H1 (cell line): ENCODE data around the gene CLGN. TPM values are rescaled to one million over a fixed set of nuclear protein-coding genes. Genes with fewer than 3 reads are reported as not detected.

Source experiments
- CTCF ChIA-PET: fragments of 300-600 bp; sonication (Branson Sonifier 250); formaldehyde crosslinking; loops from one replicate; lab custom pipeline; 2021; ENCODE audit not compliant: partially characterized antibody; lab: Charles Lee
- POLR2A ChIA-PET: fragments of 300-600 bp; sonication (Branson Sonifier 250); formaldehyde crosslinking; loops from one replicate; lab custom pipeline; 2021; ENCODE audit warnings: inconsistent platforms; ENCODE audit not compliant: partially characterized antibody; lab: Charles Lee
- DNase-seq, 2 experiments: peaks; one replicate each; pipeline versions ENCODE4 v3.0.0 to v3.0.0-alpha.2; 2010 to 2022; ENCODE audit warnings: low spot score in 2 of 2, low read depth in 1 of 2, mixed read lengths in 1 of 2
- FAIRE-seq: peaks from 2 replicates; lab custom pipeline; 2011; peaks lifted over from hg19 to GRCh38; lab: Jason Lieb, UNC
- H2AFZ ChIP-seq: 2 replicates; pipeline ENCODE4 v1.8.1; 2012; ENCODE audit warnings: low read length, inconsistent platforms
- H2AK5ac ChIP-seq: 2 replicates; pipeline ENCODE4 v1.6.1; 2013; ENCODE audit warnings: low read depth, low read length
- H2BK120ac ChIP-seq: replicated peaks from 2 replicates; pipeline ENCODE3; 2013; ENCODE audit warnings: low read depth, low read length, inconsistent platforms
- H2BK12ac ChIP-seq: 2 replicates; pipeline ENCODE4 v1.6.1; 2013; ENCODE audit warnings: low read depth, low read length
- H2BK15ac ChIP-seq: 2 replicates; pipeline ENCODE4 v1.6.1; 2013; ENCODE audit warnings: low read length
- H2BK20ac ChIP-seq: 2 replicates; pipeline ENCODE4 v1.6.1; 2013; ENCODE audit warnings: low read length
- H2BK5ac ChIP-seq: 2 replicates; pipeline ENCODE4 v1.6.1; 2013; ENCODE audit warnings: low read depth, low read length
- H3K14ac ChIP-seq: 2 replicates; pipeline ENCODE4 v1.6.1; 2013; ENCODE audit warnings: inconsistent platforms; ENCODE audit not compliant: insufficient read length
- H3K18ac ChIP-seq: 2 replicates; pipeline ENCODE4 v1.6.1; 2013; ENCODE audit warnings: low read length; ENCODE audit errors: extremely low read depth
- H3K23ac ChIP-seq: 2 replicates; pipeline ENCODE4 v1.6.1; 2013; ENCODE audit warnings: inconsistent platforms; ENCODE audit not compliant: insufficient read length
- H3K23me2 ChIP-seq: 2 replicates; pipeline ENCODE4 v1.6.1; 2013; ENCODE audit warnings: low read depth, low read length
- H3K27ac ChIP-seq: 2 replicates; pipeline ENCODE4 v1.6.1; 2011; ENCODE audit warnings: low read depth, low read length, inconsistent platforms
- H3K27me3 ChIP-seq, 4 experiments: replicated peaks in 1 of 4; 1 replicate in 1 of 4; 2 replicates in 3 of 4; pipeline versions ENCODE4 v1.6.1 to v1.8.1; 2011 to 2013; ENCODE audit warnings: low read length in 3 of 4, mild to moderate bottlenecking in 3 of 4, inconsistent platforms in 2 of 4, mixed read lengths in 2 of 4, moderate library complexity in 1 of 4; ENCODE audit not compliant: control insufficient read depth in 3 of 4, insufficient read depth in 3 of 4; ENCODE audit errors: extremely low read depth in 1 of 4
- H3K36me3 ChIP-seq, 4 experiments: 2 replicates each; pipeline versions ENCODE4 v1.6.1 to v1.8.1; 2011 to 2013; ENCODE audit warnings: mild to moderate bottlenecking in 4 of 4, low read length in 3 of 4, moderate library complexity in 2 of 4, control low read depth in 1 of 4, inconsistent platforms in 1 of 4; ENCODE audit not compliant: insufficient read depth in 4 of 4, control insufficient read depth in 2 of 4
- H3K4ac ChIP-seq: replicated peaks from 2 replicates; pipeline ENCODE3; 2013; ENCODE audit warnings: low read length, low read depth, mixed read lengths, inconsistent platforms; ENCODE audit not compliant: insufficient read length
- H3K4me1 ChIP-seq, 4 experiments: replicated peaks in 1 of 4; 1 replicate in 1 of 4; 2 replicates in 3 of 4; pipeline versions ENCODE4 v1.6.1 to v1.8.1; 2011 to 2013; ENCODE audit warnings: low read length in 3 of 4, inconsistent platforms in 2 of 4, mixed read lengths in 1 of 4; ENCODE audit not compliant: insufficient read depth in 4 of 4, control insufficient read depth in 3 of 4
- H3K4me2 ChIP-seq, 2 experiments: 2 replicates each; pipeline versions ENCODE4 v1.6.1 to v1.8.1; 2011 to 2013; ENCODE audit warnings: low read depth in 2 of 2, low read length in 2 of 2, control low read depth in 1 of 2, inconsistent platforms in 1 of 2, mild to moderate bottlenecking in 1 of 2; ENCODE audit not compliant: insufficient read depth in 1 of 2
- H3K4me3 ChIP-seq, 4 experiments: fragments of 200-600, 300-600 bp in 1 of 4; sonication (generic), shearing (Covaris generic), sonication (Bioruptor Twin) in 1 of 4; 2 replicates each; pipeline versions ENCODE4 v1.5.1 to v1.8.1; 2011 to 2016; ENCODE audit warnings: low read length in 4 of 4, low read depth in 3 of 4, control low read depth in 2 of 4, inconsistent platforms in 2 of 4, mild to moderate bottlenecking in 2 of 4, mixed read lengths in 1 of 4, moderate library complexity in 1 of 4; ENCODE audit not compliant: insufficient read depth in 2 of 4; ENCODE audit errors: extremely low read depth in 1 of 4
- H3K56ac ChIP-seq: replicated peaks from 2 replicates; pipeline ENCODE3; 2013; ENCODE audit warnings: low read depth, mild to moderate bottlenecking, mixed read lengths, low read length, inconsistent platforms; ENCODE audit not compliant: insufficient read length
- H3K79me1 ChIP-seq: 2 replicates; pipeline ENCODE4 v1.6.1; 2013; ENCODE audit warnings: low read depth, low read length, control low read depth
- H3K79me2 ChIP-seq, 2 experiments: 2 replicates each; pipeline versions ENCODE4 v1.6.1 to v1.8.1; 2012 to 2013; ENCODE audit warnings: low read length in 2 of 2, mild to moderate bottlenecking in 2 of 2, inconsistent platforms in 1 of 2; ENCODE audit not compliant: insufficient read depth in 2 of 2, control insufficient read depth in 1 of 2
- H3K9ac ChIP-seq, 4 experiments: replicated peaks in 1 of 4; 1 replicate in 1 of 4; 2 replicates in 3 of 4; pipeline versions ENCODE4 v1.6.1 to v1.8.1; 2011 to 2013; ENCODE audit warnings: low read depth in 3 of 4, low read length in 3 of 4, control low read depth in 2 of 4, mild to moderate bottlenecking in 2 of 4, moderate library complexity in 2 of 4, inconsistent platforms in 1 of 4; ENCODE audit errors: extremely low read depth in 1 of 4
- H3K9me3 ChIP-seq, 2 experiments: 2 replicates each; pipeline versions ENCODE4 v1.6.1 to v1.8.1; 2012 to 2013; ENCODE audit warnings: mild to moderate bottlenecking in 2 of 2, moderate library complexity in 2 of 2, control low read depth in 1 of 2, inconsistent platforms in 1 of 2, low read depth in 1 of 2, low read length in 1 of 2, mixed read lengths in 1 of 2; ENCODE audit not compliant: insufficient read depth in 2 of 2
- H4K20me1 ChIP-seq, 2 experiments: replicated peaks in 1 of 2; 2 replicates each; pipeline versions ENCODE3 to v1.8.1; 2011 to 2013; ENCODE audit warnings: inconsistent platforms in 2 of 2, low read length in 2 of 2, mild to moderate bottlenecking in 1 of 2; ENCODE audit not compliant: insufficient read depth in 2 of 2, control insufficient read depth in 1 of 2
- H4K5ac ChIP-seq: 2 replicates; pipeline ENCODE4 v1.6.1; 2013; ENCODE audit warnings: low read length, low read depth, mixed read lengths, inconsistent platforms; ENCODE audit not compliant: insufficient read length
- H4K8ac ChIP-seq: 2 replicates; pipeline ENCODE4 v1.8.0; 2013; ENCODE audit warnings: mild to moderate bottlenecking, moderate library complexity, low read length, inconsistent platforms; ENCODE audit not compliant: insufficient read depth; ENCODE audit errors: extremely low read depth
- H4K91ac ChIP-seq: replicated peaks from 2 replicates; pipeline ENCODE3; 2013; ENCODE audit warnings: low read length, mixed read lengths, inconsistent platforms; ENCODE audit not compliant: insufficient read length
- EGR1 ChIP-seq: IDR thresholded peaks from 2 replicates; pipeline ENCODE4 v1.6.1; 2011; ENCODE audit warnings: low read depth, low read length, borderline replicate concordance
- WGBS, 2 experiments: shearing (Covaris generic) in 1 of 2; methylation state at CpG; one replicate each; pipeline versions ENCODE4 v1.1.6 to v1.1.7; 2013 to 2015; ENCODE audit warnings: low lambda C conversion rate in 2 of 2, mixed read lengths in 2 of 2, inconsistent platforms in 1 of 2, low coverage in 1 of 2, missing lambda C conversion rate in 1 of 2; ENCODE audit not compliant: insufficient replicate concordance in 2 of 2, insufficient coverage in 1 of 2, insufficient read length in 1 of 2; ENCODE audit errors: extremely low coverage in 1 of 2, missing lambda C conversion rate in 1 of 2; 5-methylcytosine and 5-hydroxymethylcytosine counted together
- long read RNA-seq, 2 experiments: library from RNA in 1 of 2; library from capped mRNA in 1 of 2; stranded (forward); transcript quantifications; one replicate each; pipeline ENCODE4 v2.0.0, GENCODE V29; 2021; ENCODE audit warnings: inconsistent platforms in 1 of 2
- polyA minus RNA-seq, 3 experiments: library from RNA; depleted of rRNA, polyadenylated mRNA; stranded (reverse); fragments of >200 nt; gene quantifications; 1 replicate in 2 of 3; 2 replicates in 1 of 3; pipeline ENCODE4 v1.2.3, GENCODE V29; 2011
- polyA plus RNA-seq, 7 experiments: library from polyadenylated mRNA; depleted of rRNA in 3 of 7; stranded (reverse) in 5 of 7; unstranded in 2 of 7; fragments of >200 nt in 5 of 7; fragments of 200-250 nt in 2 of 7; gene quantifications; 1 replicate in 5 of 7; 2 replicates in 1 of 7; 4 replicates in 1 of 7; pipeline versions ENCODE4 v1.2.1 to v1.2.3, GENCODE V29; 2011 to 2013; ENCODE audit warnings: missing spikeins in 2 of 7, mixed read lengths in 2 of 7
- total RNA-seq: library from RNA; stranded (reverse); fragmentation: NEBNext Ultra II Directional; extraction: Animal tissue kit (Norgen Biotek cat#: 25700); gene quantifications from 2 replicates; pipeline ENCODE4 v1.2.1, GENCODE V29; 2021
- TF ChIP-seq, protein P1 (sequence below): IDR thresholded peaks from 2 replicates; pipeline ENCODE4 v1.6.1; 2012; ENCODE audit warnings: inconsistent platforms

The CLGN gene, protein sequence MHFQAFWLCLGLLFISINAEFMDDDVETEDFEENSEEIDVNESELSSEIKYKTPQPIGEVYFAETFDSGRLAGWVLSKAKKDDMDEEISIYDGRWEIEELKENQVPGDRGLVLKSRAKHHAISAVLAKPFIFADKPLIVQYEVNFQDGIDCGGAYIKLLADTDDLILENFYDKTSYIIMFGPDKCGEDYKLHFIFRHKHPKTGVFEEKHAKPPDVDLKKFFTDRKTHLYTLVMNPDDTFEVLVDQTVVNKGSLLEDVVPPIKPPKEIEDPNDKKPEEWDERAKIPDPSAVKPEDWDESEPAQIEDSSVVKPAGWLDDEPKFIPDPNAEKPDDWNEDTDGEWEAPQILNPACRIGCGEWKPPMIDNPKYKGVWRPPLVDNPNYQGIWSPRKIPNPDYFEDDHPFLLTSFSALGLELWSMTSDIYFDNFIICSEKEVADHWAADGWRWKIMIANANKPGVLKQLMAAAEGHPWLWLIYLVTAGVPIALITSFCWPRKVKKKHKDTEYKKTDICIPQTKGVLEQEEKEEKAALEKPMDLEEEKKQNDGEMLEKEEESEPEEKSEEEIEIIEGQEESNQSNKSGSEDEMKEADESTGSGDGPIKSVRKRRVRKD
- total RNA-seq: 3.1 and 3.2 TPM in 2 replicates
- polyA plus RNA-seq (2011; rRNA removed): 0.63 and 1.7 TPM in 2 replicates
- 2.5 TPM for polyA plus RNA-seq (2011; cell fraction: cytosol; rRNA removed)
- 0.46 TPM for polyA plus RNA-seq (2011; cell fraction: nucleus; rRNA removed)
- 2.6 to 4.8 TPM (median 2.8 TPM) in 4 replicates for polyA plus RNA-seq (2012, experiment 1 of 2)
- 0.41 TPM for polyA plus RNA-seq (2012, experiment 2 of 2)
- 8.0 TPM for polyA plus RNA-seq (2013, experiment 1 of 2)
- 8.3 TPM for polyA plus RNA-seq (2013, experiment 2 of 2)
- polyA minus RNA-seq (2011; rRNA and poly(A)+ RNA removed): 0.69 and 1.4 TPM in 2 replicates
- 0.66 TPM for polyA minus RNA-seq (2011; cell fraction: cytosol; rRNA and poly(A)+ RNA removed)
- 1.1 TPM for polyA minus RNA-seq (2011; cell fraction: nucleus; rRNA and poly(A)+ RNA removed)
- long read RNA-seq, experiment 1, partial matches to known transcripts: 2 of 3 reads
- long read RNA-seq, experiment 1, other reads (novel, unspliced or antisense): 0 of 3 reads
- long read RNA-seq, experiment 2, transcript CLGN-201 (15 exons, 3,043 nt): major isoform, 5 of 8 reads
- long read RNA-seq, experiment 2, partial matches to known transcripts: 0 of 8 reads
- long read RNA-seq, experiment 2, other reads (novel, unspliced or antisense): 3 of 8 reads

DNA sequence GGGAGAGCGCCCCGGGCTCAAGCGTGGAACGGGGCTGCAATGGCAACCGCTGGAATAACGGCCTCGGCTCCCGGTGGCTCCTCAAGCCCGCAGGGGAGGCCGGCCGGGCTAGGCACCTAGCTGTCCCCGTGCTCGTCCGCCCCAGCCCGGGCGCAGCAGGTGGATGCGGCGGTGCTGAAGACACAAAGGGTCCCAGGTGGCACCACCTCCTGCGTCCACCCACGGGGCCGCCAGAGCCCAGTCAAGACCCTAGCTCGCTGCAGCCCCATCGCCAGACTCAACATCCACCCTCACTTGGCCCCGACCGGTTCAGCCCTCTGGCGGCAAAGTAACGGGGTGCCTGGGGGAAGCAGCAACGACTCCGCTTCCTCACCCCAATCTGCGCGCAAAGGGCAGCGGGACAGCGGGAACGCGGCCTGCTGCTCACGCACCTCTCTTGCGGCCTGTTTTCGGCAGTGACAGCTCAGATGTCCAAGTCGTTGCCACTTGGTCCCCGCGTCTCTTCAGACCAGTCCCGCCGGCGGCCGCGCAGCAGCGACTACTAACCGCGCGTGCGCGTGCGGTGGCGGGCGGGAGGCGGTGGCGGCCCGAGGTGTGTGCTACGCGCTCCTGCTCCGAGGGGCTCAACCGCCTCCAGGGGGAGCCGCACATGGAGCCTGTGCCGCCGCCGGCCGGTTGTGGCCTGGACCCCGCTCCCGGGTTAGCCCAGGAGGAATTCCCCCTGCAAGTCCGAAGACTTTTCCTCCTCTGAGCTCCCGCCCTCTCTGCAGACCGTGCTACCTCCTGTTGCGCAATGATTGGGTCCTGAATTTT, at the start of gene CLGN:
TSS of gene CLGN (minus strand) at position 543 of the 813 bp plus-strand sequence. CDS start 14,570 bp downstream, outside the sequence.
- peak within 1 kb of the TSS; percentile 72 for H3K4ac ChIP-seq
- TF ChIP-seq, protein P1, sequence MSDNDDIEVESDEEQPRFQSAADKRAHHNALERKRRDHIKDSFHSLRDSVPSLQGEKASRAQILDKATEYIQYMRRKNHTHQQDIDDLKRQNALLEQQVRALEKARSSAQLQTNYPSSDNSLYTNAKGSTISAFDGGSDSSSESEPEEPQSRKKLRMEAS: peak; percentile 93
- TF ChIP-seq EGR1: no peak

More for the DNA sequence above, at the start of gene CLGN:
- H3K79me2 ChIP-seq: no peaks in the 10 kb centered on the region
- H2BK5ac ChIP-seq: no peak within 1 kb of the TSS
- no peaks in the 10 kb centered on the region for H4K20me1 ChIP-seq
- no peaks in the 10 kb centered on the region; a peak in 2 of 7 replicates for H3K4me1 ChIP-seq
- FAIRE-seq (no peak), DNase-seq (peak; percentile 73 to 93)
- H3K23me2 ChIP-seq: peaks cover 7% of the 10 kb centered on the region; the same call in 1 of the 2 replicates
- no peak within 1 kb of the TSS for H2BK12ac ChIP-seq
- 0 out of 2 replicates have a peak within 1 kb of the TSS, but pooled peaks have one; percentile 43 for H3K18ac ChIP-seq
- H3K4me2 ChIP-seq: peak within 1 kb of the TSS; percentile 64 to 91
- H3K36me3 ChIP-seq: no peaks in the 10 kb centered on the region
- no peaks in the 10 kb centered on the region for H3K79me1 ChIP-seq
- no peak within 1 kb of the TSS for H3K27ac ChIP-seq
- 1% methylated on average over 67 of the region's 73 CpGs; no CpG with 5 or more reads in 1 of the 2 experiments for WGBS, 2 experiments
- no peak within 1 kb of the TSS for H3K14ac ChIP-seq
- peak within 1 kb of the TSS; percentile 50 to 75 (median 71) for H3K4me3 ChIP-seq
- H2BK20ac ChIP-seq: no peak within 1 kb of the TSS
- H4K91ac ChIP-seq: peak within 1 kb of the TSS; percentile 59
- H2AK5ac ChIP-seq: no peak within 1 kb of the TSS
- H3K9ac ChIP-seq: peak within 1 kb of the TSS in 3 of 4 experiments; percentile 36 to 55 (median 51); a peak in 6 of 7 replicates
- H4K5ac ChIP-seq: peak within 1 kb of the TSS; percentile 62
- H2BK15ac ChIP-seq: no peak within 1 kb of the TSS; the same call in 1 of the 2 replicates
- CTCF ChIA-PET: interaction anchor here (0.5 to 2.7 kb wide), 22 partner anchors 11 to 901 kb away, joined by 3 to 12 read pairs (median 3); partner anchors contain the start of genes ELMOD2 and SCOC
- H2AFZ ChIP-seq: peak within 1 kb of the TSS; percentile 93
- H3K9me3 ChIP-seq: no peaks in the 10 kb centered on the region
- POLR2A ChIA-PET: interaction anchor here (0.8 to 1.6 kb wide), 8 partner anchors 13 to 227 kb away, joined by 3 to 6 read pairs (median 4); partner anchors contain the start of genes ELMOD2, MGAT4D and SCOC
- H3K23ac ChIP-seq: no peak within 1 kb of the TSS
- no peak within 1 kb of the TSS for H2BK120ac ChIP-seq
- peaks cover 0 to 2% (median 0%) of the 10 kb centered on the region in 4 experiments; a peak in 3 of 7 replicates for H3K27me3 ChIP-seq
- peak within 1 kb of the TSS; percentile 79 for H3K56ac ChIP-seq
- H4K8ac ChIP-seq: peak within 1 kb of the TSS; percentile 87
